Anterior cingulate cortex (tissue), 58 donors: ENCODE measurements around the gene TRIM51G.
"Not testable (repeated sequence)": the region's sequence is repeated elsewhere in the genome, so short reads cannot be mapped to it uniquely, and the experiment has no call there.

Experiments
- DNase-seq, 58 donors: peaks; one replicate each; lab custom pipeline; 2025; lab: John Stamatoyannopoulos, UW

TRIM51G gene

GRCh38 chr11:48983785-48984184 lies at the start of gene TRIM51G:
Gene TRIM51G, minus strand, starts transcription at chr11:48983885. Its CDS starts 2,190 bp downstream, at chr11:48981695.
- not testable (repeated sequence) for DNase-seq

GRCh38 chr11:49028523-49028922 lies 44.8 kb upstream of the TRIM51G start, which contains the start of gene TRIM49B:
Gene TRIM49B, plus strand, starts transcription at chr11:49028823. Its CDS starts 2,777 bp downstream, at chr11:49031600.
- not testable (repeated sequence) for DNase-seq

- not testable (repeated sequence) for DNase-seq
These were observed 15.1 kb downstream of the TRIM51G start for GRCh38 chr11:48968592-48968991.

GRCh38 chr11:48955315-48956049 lies 28.2 kb downstream of the TRIM51G start:
- not testable (repeated sequence) for DNase-seq

- DNase-seq, result not testable (repeated sequence)
These were observed 37.9 kb downstream of the TRIM51G start for GRCh38 chr11:48945796-48946195.
